Natural killer cell treated with Interleukin-12 subunit alpha and Interleukin-12 subunit beta and Interleukin-15 and Interleukin-18, amount 100 ng/mL, for 72 hours (primary cell): Measurements from ENCODE around the gene CPA4. TPM values are rescaled to one million over a fixed set of nuclear protein-coding genes. Genes with fewer than 3 reads are reported as not detected.
"Not testable (repeated sequence)": the region's sequence is repeated elsewhere in the genome, so short reads cannot be mapped to it uniquely, and the experiment has no call there.

Experiments
- ATAC-seq, 2 donors: fragments of 150-1000 bp; cut with Tn5 transposase in 1 of 2; sonication (Bioruptor Pico), chemical (Tn5 transposase) in 1 of 2; 2 replicates each; pipeline ENCODE4 v1.10.0; 2021
- DNase-seq: peaks from one replicate; pipeline ENCODE4 v3.0.0; 2022; ENCODE audit warnings: low spot score
- H3K27ac Mint-ChIP-seq, 2 donors: 1 replicate in 1 of 2; 2 replicates in 1 of 2; pipeline ENCODE4 v1.8.0; 2022; ENCODE audit warnings: mixed read lengths in 2 of 2, mild to moderate bottlenecking in 1 of 2, moderate library complexity in 1 of 2
- H3K27me3 Mint-ChIP-seq, 2 donors: 1 replicate in 1 of 2; 2 replicates in 1 of 2; pipeline ENCODE4 v1.8.0; 2022; ENCODE audit warnings: mixed read lengths in 2 of 2
- H3K36me3 Mint-ChIP-seq: one replicate; pipeline ENCODE4 v1.8.0; 2022; ENCODE audit warnings: mixed read lengths
- H3K4me1 Mint-ChIP-seq, 2 donors: 1 replicate in 1 of 2; 2 replicates in 1 of 2; pipeline ENCODE4 v1.8.0; 2022; ENCODE audit warnings: low read depth in 2 of 2, mixed read lengths in 2 of 2, mild to moderate bottlenecking in 1 of 2
- H3K4me3 Mint-ChIP-seq: one replicate; pipeline ENCODE4 v1.8.0; 2022; ENCODE audit warnings: mixed read lengths
- H3K9me3 Mint-ChIP-seq: 2 replicates; pipeline ENCODE4 v1.8.0; 2022; ENCODE audit warnings: mixed read lengths
- total RNA-seq, 2 donors: library from RNA; stranded (reverse); gene quantifications; one replicate each; pipeline ENCODE4 v1.2.3, GENCODE V29; 2022

CPA4 gene, protein sequence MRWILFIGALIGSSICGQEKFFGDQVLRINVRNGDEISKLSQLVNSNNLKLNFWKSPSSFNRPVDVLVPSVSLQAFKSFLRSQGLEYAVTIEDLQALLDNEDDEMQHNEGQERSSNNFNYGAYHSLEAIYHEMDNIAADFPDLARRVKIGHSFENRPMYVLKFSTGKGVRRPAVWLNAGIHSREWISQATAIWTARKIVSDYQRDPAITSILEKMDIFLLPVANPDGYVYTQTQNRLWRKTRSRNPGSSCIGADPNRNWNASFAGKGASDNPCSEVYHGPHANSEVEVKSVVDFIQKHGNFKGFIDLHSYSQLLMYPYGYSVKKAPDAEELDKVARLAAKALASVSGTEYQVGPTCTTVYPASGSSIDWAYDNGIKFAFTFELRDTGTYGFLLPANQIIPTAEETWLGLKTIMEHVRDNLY
- total RNA-seq = not detected

DNA sequence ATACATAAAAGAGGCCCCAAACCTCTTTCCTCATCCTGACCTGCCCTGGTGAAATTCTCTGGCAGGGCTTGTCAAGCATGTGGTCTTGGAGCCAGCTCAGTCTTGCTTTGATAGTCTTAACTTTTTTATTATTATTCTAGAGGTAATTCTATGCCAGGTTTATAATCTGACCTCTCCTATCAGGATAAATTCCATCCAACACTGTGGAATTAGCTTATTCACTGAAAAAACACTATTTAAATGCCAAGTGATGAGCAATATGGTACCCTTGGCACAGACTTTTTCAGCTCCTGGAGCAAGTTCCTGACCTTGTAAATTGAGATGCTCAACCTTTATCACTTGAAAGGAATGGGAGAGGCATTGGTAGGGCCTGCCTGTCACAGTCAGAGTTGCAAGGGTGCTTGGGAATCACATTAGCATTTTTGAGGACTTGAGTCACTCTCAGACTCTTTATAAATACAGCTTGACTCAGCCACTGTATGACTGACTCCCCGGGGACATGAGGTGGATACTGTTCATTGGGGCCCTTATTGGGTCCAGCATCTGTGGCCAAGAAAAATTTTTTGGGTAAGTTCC, at the start of gene CPA4:
Gene CPA4, plus strand, starts transcription at position 480 of the 576 bp plus-strand sequence. Its CDS starts 20 bp downstream, at position 500.
- Mint-ChIP-seq H3K36me3 (no peaks in the 10 kb centered on the region), H3K4me3 (no peak within 1 kb of the TSS), H3K4me1 (no peaks in the 10 kb centered on the region), H3K27me3 (peaks cover 0 to 4% of the 10 kb centered on the region in 2 donors), H3K9me3 (no peaks in the 10 kb centered on the region), H3K27ac (no peak within 1 kb of the TSS)
- no peak for ATAC-seq
- DNase-seq = no peak

DNA sequence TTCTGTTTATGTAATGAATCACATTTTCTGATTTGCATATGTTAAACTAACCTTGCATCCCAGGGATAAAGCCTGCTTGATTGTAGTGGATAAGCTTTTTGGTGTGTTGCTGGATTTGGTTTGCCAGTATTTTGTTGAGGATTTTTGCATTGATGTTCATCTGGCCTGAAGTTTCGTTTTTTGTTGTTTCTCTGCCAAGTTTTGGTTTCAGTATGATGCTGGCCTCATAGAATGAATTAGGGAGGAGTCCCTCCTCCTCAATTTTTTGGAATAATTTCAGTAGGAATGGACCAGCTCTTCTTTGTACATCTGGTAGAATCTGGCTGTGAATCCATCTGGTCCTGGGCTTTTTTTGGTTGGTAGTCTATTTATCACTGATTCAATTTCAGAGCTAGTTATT, 49.5 kb upstream of the CPA4 start:
- not testable (repeated sequence) for DNase-seq, H3K4me1 Mint-ChIP-seq, H3K27ac Mint-ChIP-seq, H3K4me3 Mint-ChIP-seq, H3K9me3 Mint-ChIP-seq, ATAC-seq, H3K36me3 Mint-ChIP-seq
- peaks cover 14 to 32% of the 10 kb centered on the region in 2 donors for H3K27me3 Mint-ChIP-seq

DNA sequence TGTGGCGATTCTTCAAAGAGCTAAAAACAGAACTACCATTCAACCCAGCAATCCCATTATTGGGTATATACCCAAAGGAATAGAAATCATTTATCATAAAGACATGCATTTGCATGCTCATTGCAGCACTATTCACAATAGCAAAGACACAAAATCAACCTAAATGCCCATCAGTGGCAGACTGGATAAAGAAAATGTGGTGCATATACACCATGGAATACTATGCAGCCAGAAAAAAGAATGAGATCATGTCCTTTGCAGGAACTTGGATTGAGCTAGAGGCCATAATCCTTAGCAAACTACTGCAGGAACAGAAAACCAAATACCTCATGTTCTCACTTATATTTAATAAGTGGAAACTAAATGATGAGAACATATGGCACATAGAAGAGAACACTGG, 46.5 kb upstream of the CPA4 start:
- H3K4me1 Mint-ChIP-seq, H3K27ac Mint-ChIP-seq, H3K9me3 Mint-ChIP-seq, H3K4me3 Mint-ChIP-seq, ATAC-seq, DNase-seq, H3K36me3 Mint-ChIP-seq: not testable (repeated sequence)
- H3K27me3 Mint-ChIP-seq = peaks cover 17 to 33% of the 10 kb centered on the region in 2 donors

DNA sequence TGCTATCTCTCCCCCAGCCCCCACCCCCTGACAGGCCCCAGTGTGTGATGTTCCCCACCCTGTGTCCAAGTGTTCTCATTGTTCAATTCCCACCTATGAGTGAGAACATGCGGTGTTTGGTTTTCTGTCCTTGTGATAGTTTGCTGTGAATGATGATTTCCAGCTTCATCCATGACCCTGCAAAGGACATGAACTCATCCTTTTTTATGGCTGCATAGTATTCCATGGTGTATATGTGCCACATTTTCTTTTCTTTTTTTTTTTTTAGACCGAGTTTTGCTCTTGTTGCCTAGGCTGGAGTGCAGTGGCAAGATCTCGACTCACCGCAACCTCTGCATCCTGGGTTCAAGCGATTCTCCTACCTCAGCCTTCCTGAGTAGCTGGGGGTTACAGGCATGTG, 44.1 kb upstream of the CPA4 start:
- H3K4me1 Mint-ChIP-seq, H3K9me3 Mint-ChIP-seq, ATAC-seq, H3K36me3 Mint-ChIP-seq, H3K27ac Mint-ChIP-seq, H3K4me3 Mint-ChIP-seq, DNase-seq: not testable (repeated sequence)
- peaks cover 26 to 50% of the 10 kb centered on the region in 2 donors for H3K27me3 Mint-ChIP-seq

DNA sequence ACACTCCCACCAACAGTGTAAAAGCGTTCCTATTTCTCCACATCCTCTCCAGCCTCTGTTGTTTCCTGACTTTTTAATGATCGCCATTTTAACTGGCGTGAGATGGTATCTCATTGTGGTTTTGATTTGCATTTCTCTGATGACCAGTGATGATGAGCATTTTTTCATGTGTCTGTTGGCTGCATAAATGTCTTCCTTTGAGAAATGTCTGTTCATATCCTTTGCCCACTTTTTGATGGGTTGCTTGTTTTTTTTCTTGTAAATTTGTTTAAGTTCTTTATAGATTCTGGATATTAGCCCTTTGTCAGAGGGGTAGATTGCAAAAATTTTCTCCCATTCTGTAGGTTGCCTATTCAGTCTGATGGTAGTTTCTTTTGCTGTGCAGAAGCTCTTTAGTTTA, 43.3 kb upstream of the CPA4 start:
- ATAC-seq, H3K4me3 Mint-ChIP-seq, DNase-seq, H3K4me1 Mint-ChIP-seq, H3K27ac Mint-ChIP-seq, H3K36me3 Mint-ChIP-seq, H3K9me3 Mint-ChIP-seq: not testable (repeated sequence)
- peaks cover 24 to 46% of the 10 kb centered on the region in 2 donors for H3K27me3 Mint-ChIP-seq

DNA sequence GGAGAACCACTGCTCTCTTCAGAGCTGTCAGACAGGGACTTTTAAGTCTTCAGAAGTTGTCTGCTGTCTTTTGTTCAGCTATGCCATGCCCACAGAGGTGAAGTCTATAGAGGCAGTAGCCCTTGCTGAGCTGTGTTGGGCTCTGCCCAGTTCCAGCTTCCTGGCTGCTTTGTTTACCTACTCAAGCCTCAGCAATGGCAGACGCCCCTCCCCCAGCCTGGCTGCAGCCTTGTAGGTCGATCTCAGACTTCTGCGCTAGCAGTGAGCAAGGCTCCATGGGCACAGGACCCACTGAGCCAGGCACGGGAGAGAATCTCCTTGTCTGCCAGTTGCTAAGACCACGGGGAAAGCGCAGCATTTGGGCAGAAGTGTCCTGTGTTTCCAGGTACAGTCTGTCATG, 38.4 kb upstream of the CPA4 start:
- peaks cover 19% of the 10 kb centered on the region for H3K36me3 Mint-ChIP-seq
- peaks cover 21 to 34% of the 10 kb centered on the region in 2 donors for H3K27me3 Mint-ChIP-seq
- DNase-seq (no peak), ATAC-seq (no peak)
- no peak overlapping the region for H3K27ac Mint-ChIP-seq
- no peak overlapping the region for H3K4me3 Mint-ChIP-seq
- H3K9me3 Mint-ChIP-seq = peaks cover 3% of the 10 kb centered on the region
- H3K4me1 Mint-ChIP-seq = no peaks in the 10 kb centered on the region

DNA sequence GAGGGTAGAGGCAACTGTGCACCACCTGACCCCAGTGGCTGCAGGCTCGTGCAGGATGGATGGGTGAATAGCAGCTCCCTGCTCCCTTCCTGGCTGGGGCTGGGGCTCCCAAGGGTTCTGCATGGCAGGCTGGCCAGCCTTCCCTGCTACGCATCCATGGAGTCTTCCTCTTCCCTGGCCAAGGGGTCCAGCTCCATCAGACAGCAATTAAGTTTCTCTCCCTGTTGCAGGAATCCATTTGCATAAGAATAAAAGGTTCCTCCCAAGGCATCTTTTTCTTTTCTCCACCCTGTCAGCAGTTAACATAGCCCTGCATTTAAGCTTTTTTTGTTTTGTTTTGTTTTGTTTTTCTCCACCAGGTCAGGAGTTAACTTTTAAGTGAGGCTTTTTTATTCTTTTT, 36.3 kb upstream of the CPA4 start:
- peaks cover 14 to 24% of the 10 kb centered on the region in 2 donors for H3K27me3 Mint-ChIP-seq
- no peaks in the 10 kb centered on the region for H3K4me1 Mint-ChIP-seq
- peaks cover 19% of the 10 kb centered on the region for H3K36me3 Mint-ChIP-seq
- no peak overlapping the region for H3K4me3 Mint-ChIP-seq
- H3K27ac Mint-ChIP-seq = no peak overlapping the region
- no peak for DNase-seq
- ATAC-seq = no peak
- H3K9me3 Mint-ChIP-seq = peaks cover 3% of the 10 kb centered on the region

DNA sequence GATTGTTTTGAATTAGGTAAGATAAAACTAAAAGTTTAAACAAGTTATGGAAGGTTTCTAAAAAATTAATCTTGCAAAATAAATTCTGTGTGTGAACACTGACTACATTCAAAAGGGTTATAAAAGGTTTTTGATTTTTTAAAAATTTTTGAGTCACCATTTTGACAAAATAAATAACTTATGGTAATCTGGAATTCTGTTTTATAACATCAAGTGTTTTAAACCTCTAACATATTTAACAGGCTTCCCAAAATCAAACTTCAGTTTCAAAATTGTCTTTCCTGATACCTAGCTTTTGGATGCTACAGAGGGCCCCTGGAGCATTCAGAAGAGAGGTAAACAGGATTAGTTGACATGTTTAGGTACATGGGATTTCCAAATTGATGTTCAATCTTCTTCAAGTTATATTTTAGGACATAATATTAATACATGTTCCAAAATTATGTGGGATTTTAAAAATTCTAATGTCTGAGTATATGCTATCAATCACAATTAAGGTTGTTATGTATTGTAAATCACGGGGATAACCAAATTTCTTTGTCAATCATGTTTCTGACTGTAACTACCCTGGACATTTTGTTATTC, 34.4 kb upstream of the CPA4 start:
- ATAC-seq (no peak), DNase-seq (no peak)
- H3K4me1 Mint-ChIP-seq = no peaks in the 10 kb centered on the region
- peaks cover 18% of the 10 kb centered on the region for H3K36me3 Mint-ChIP-seq
- H3K27ac Mint-ChIP-seq = no peak overlapping the region
- H3K9me3 Mint-ChIP-seq = peaks cover 2% of the 10 kb centered on the region
- H3K27me3 Mint-ChIP-seq = peaks cover 2 to 7% of the 10 kb centered on the region in 2 donors
- no peak overlapping the region for H3K4me3 Mint-ChIP-seq

DNA sequence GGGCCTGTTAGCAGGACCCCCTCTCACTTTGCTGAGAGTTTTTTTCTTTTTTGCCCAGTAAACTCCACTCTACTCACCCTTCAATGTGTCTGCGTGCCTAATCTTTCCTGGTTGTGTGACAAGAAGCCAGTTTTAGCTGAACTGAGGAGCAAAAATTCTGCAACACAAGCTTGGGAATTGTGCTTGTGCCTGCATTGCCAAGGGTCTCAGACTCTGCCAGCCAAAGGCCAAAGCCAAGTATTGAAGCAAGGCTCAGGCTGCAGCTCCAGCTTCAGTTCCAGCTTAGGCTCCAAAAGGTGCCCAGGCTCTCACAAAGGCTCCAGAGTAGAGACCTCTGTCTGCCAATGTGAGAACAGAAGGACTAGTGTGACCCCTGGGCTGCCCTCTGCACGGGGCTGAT, 30.5 kb upstream of the CPA4 start:
- H3K4me3 Mint-ChIP-seq = no peak overlapping the region
- no peaks in the 10 kb centered on the region for H3K4me1 Mint-ChIP-seq
- H3K27me3 Mint-ChIP-seq = peaks cover 8 to 9% of the 10 kb centered on the region in 2 donors
- ATAC-seq (no peak), DNase-seq (no peak)
- H3K9me3 Mint-ChIP-seq = no peaks in the 10 kb centered on the region
- peaks cover 7% of the 10 kb centered on the region for H3K36me3 Mint-ChIP-seq
- no peak overlapping the region for H3K27ac Mint-ChIP-seq

DNA sequence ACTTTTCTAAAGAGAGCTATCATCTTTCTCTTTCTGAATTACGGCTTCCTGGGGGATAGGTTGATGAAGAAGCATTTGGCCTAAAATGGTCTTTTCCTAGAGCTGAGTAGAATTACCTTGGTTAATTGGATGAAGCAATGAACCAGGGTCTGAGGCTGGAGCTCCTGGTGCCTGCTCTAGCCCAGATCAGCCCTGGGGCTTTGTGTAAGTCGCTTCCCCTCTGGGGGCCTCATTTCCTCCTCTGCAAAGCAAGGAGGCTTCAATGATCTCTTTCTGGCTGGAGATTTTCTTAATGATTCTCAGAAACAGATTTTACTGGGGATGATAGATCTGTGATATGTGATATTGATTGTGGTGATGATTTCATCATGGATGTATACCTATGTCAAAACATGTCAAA, 29.8 kb upstream of the CPA4 start:
- peaks cover 14 to 15% of the 10 kb centered on the region in 2 donors for H3K27me3 Mint-ChIP-seq
- ATAC-seq = no peak
- peaks cover 7% of the 10 kb centered on the region for H3K36me3 Mint-ChIP-seq

DNA sequence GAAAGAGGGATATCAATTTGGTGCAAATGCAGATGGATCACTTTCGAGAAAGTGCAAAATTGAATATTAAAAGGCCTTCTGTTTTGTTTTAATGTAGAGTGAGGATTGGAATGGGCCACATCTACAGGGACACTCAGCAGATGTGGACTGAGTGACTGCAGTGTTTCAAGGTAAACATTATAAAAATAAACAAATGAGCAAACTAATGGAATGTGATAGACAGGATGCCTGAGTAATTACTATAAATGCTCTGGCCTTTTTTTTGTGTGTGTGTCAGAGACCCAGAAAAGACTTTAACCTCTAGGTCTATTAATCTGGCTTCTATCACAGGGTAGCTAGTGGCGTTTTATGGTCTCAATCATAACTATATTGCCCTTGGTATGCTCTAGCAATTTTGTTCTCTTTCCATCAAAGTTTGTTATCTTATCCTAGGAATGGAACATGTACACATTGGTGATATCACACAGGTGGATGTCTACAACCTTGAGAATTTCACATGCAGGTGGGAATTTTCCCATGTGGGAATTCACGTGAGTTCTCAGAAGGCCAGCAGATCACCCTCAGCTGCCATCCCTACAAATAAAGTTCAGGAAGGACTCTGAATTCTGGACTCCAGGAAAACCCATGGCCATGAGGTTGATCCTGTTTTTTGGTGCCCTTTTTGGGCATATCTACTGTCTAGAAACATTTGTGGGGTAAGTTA, 26.6 kb upstream of the CPA4 start, which contains the start of gene CPA2:
Gene CPA2, plus strand, starts transcription at position 606 of the 703 bp plus-strand sequence. Its CDS starts 19 bp downstream, at position 625.
- H3K4me1 Mint-ChIP-seq = no peaks in the 10 kb centered on the region
- no peak within 1 kb of the TSS for H3K4me3 Mint-ChIP-seq
- ATAC-seq (no peak), DNase-seq (no peak)
- no peaks in the 10 kb centered on the region for H3K36me3 Mint-ChIP-seq
- peaks cover 14 to 23% of the 10 kb centered on the region in 2 donors for H3K27me3 Mint-ChIP-seq
- no peaks in the 10 kb centered on the region for H3K9me3 Mint-ChIP-seq
- no peak within 1 kb of the TSS for H3K27ac Mint-ChIP-seq

More for the DNA sequence above, 29.8 kb upstream of the CPA4 start:
- no peak overlapping the region for H3K27ac Mint-ChIP-seq
- no peak for DNase-seq
- no peaks in the 10 kb centered on the region for H3K4me1 Mint-ChIP-seq
- no peaks in the 10 kb centered on the region for H3K9me3 Mint-ChIP-seq
- H3K4me3 Mint-ChIP-seq = no peak overlapping the region

DNA sequence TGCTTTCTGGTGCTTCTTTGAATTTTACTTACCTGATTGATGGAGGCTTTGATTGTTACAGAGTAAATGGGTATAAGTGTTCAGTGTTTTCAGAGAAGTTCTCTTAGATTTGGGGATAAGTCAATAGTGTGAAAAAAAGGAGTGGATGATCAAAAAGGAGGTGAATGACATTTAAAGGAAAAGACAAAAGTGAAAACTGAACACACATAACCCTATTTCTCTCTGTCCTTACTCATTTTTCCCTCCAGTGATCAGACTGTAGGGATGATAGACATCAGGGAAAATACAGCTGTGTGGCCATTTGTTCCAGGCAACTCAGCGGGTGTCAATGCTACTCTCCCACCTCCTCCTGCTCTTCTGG, 26.0 kb upstream of the CPA4 start:
- H3K36me3 Mint-ChIP-seq = no peaks in the 10 kb centered on the region
- ATAC-seq (no peak), DNase-seq (no peak)
- H3K4me1 Mint-ChIP-seq = no peaks in the 10 kb centered on the region
- H3K4me3 Mint-ChIP-seq = no peak overlapping the region
- no peak overlapping the region for H3K27ac Mint-ChIP-seq
- H3K27me3 Mint-ChIP-seq = peaks cover 14 to 23% of the 10 kb centered on the region in 2 donors
- no peaks in the 10 kb centered on the region for H3K9me3 Mint-ChIP-seq

DNA sequence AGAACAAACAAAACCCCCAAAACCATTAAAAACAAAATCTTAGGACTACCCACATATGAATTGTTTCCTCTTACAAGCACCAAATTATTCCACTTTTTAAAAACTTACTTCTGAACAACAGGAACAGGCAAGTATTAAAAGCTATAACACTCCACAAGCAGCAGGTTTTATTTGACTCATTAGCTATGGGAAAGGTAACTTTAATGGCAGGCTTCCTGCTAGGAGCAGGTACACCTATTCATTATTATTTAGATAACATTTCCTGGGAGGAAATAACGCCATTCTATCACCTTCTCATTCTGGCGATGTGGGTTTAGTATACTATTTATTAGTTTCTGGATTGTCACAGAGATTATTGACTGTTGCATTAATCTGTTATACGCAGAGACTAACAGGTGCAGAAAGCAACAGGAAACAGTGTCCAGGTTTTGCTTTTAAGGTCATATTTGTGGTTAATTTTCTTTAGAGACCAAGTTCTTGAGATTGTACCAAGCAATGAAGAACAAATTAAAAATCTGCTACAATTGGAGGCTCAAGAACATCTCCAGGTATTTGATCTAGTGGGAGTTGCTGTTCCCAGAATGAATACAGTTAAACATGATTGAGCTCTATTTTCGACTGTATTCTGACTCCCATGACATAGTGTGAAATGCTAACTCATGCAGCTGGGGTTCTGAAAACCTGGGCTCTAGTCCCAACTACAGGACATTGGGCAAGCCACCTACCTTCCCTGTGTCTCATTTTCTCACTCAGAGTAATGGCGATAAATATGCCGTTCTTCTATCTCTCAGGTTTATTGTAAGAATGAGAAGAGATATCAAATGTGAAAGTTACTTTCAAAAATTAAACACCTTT, 24.3 kb upstream of the CPA4 start:
- no peaks in the 10 kb centered on the region for H3K4me1 Mint-ChIP-seq
- no peaks in the 10 kb centered on the region for H3K9me3 Mint-ChIP-seq
- DNase-seq (no peak), ATAC-seq (no peak)
- H3K27me3 Mint-ChIP-seq = peaks cover 14 to 30% of the 10 kb centered on the region in 2 donors
- no peak overlapping the region for H3K27ac Mint-ChIP-seq
- no peaks in the 10 kb centered on the region for H3K36me3 Mint-ChIP-seq
- no peak overlapping the region for H3K4me3 Mint-ChIP-seq
